GM12801 (cell line): ENCODE measurements around the gene APBA3.

ENCODE experiments used
- TF ChIP-seq, protein P1 (sequence below): IDR thresholded peaks from one replicate; pipeline ENCODE4 v1.5.1; 2011; ENCODE audit warnings: control low read depth; ENCODE audit not compliant: insufficient read length; ENCODE audit errors: extremely low read depth

Gene APBA3

DNA sequence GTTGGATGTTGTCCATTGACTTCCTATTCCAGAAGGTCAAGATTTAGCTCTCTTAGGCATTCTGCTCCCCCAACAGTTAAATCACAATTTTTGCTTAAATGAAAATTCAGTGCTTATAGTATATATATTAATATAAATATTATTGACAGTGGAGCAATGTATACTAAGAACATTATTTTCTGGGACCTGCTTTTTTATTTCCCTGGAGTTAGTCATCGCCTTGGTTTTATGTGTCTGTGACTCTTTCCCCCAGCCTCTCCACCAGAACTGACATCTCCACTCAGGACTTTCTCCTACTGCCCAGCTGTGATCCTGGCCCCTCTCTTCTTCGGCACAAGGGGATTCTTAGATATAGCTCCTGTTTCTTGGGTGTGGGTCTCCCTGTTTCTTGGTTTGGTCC lies 34.9 kb upstream of the APBA3 start:
- TF ChIP-seq, protein P1, sequence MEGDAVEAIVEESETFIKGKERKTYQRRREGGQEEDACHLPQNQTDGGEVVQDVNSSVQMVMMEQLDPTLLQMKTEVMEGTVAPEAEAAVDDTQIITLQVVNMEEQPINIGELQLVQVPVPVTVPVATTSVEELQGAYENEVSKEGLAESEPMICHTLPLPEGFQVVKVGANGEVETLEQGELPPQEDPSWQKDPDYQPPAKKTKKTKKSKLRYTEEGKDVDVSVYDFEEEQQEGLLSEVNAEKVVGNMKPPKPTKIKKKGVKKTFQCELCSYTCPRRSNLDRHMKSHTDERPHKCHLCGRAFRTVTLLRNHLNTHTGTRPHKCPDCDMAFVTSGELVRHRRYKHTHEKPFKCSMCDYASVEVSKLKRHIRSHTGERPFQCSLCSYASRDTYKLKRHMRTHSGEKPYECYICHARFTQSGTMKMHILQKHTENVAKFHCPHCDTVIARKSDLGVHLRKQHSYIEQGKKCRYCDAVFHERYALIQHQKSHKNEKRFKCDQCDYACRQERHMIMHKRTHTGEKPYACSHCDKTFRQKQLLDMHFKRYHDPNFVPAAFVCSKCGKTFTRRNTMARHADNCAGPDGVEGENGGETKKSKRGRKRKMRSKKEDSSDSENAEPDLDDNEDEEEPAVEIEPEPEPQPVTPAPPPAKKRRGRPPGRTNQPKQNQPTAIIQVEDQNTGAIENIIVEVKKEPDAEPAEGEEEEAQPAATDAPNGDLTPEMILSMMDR, result no peak

GRCh38 chr19:3793799-3794198 lies 32.3 kb upstream of the APBA3 start:
- TF ChIP-seq, protein P1, result no peak

GRCh38 chr19:3792114-3792513 lies 30.6 kb upstream of the APBA3 start:
- TF ChIP-seq, protein P1, result no peak

GRCh38 chr19:3790941-3791340 lies 29.4 kb upstream of the APBA3 start:
- TF ChIP-seq, protein P1, result no peak

- TF ChIP-seq, protein P1, result no peak
Measured at GRCh38 chr19:3790209-3790734, 28.8 kb upstream of the APBA3 start.

DNA sequence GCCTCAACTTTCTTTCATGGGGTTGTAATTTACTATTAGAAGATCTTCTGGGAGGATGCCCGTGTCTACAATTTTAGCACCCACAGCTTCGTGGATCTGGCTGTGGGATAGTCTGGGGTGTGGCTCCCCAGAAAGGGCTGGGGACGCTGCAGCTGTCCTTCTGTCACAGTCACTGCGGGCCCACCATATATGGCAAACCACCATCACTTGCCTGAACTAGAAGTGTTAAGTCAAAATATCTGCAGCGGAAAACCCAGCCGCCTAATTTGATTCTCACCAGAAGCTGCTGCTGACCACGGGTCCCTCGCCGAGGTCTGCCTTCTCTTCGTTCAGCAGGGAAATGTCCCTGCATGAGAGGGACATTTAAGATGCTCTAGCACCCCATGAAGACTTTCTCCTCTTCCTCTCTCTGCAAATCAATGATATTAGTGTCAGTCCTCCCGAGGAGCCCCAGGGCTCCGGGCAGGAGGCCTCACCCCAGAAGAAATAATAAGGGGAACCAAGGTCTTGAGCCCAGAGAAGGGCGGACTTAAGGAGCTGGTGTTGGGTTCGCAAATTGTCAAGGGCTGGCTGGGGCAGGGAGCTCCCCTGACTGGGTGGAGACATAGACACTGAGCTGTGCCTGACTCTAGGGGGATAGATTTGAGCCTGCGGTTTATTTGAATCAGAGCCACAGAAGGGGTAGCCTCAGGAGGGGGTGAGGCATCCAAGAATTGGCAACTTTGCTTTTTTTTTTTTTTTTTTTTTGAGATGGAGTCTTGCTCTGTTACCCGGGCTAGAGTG lies 27.7 kb upstream of the APBA3 start:
- TF ChIP-seq, protein P1, result no peak

DNA sequence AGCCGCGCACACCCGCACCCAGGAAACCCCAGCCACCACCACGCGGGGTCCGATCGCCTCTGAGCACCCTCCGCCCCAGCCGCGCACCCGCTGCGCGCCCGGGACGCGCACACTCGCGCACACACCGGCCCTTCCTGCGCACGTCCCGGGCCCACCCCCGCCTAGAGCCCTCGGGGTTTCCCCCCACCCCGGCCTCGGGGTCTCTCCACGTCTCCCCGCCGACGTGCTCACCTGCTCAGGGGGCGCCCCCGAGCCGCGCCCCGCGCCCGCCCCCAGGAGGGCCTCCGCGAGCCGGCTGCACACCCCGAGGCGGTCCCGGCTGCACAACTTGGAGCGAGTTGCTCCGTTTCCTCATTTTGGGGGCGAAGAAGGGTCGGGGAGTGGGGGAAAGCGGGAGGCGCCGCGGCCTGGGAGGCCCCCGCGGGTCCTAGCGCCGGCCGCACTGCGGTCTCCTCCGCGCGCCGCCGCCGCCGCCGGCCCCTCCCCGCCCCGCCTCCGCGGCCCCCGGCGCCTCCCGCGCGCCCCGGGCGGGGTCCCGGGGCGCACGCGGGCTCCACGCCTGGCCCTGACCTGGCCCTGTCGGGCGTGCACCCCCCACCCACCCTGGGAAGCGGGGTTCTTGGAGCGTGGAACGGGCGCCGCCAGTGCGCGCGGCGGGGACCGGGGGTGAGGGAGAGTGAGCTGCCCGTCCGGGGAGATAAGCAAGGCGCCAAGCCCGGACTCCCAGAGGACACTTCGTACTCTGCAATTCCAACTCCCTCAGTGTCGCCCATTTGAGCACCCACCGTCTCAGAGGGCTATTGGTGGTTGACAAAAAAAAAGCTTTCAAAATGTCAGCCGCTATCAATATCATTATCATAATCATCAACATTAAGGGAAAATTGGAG lies 24.7 kb upstream of the APBA3 start, which contains the start of gene MATK:
Gene MATK, minus strand, starts transcription at position 444 of the 887 bp plus-strand sequence. CDS start 1,246 bp downstream, outside the sequence.
- TF ChIP-seq, protein P1, result no peak
